COLO668 (cell line): ENCODE results near the gene FLT1.

Experiments used
- DNase-seq: peaks from one replicate; lab custom pipeline; 2025; ENCODE audit not compliant: unreplicated experiment; lab: John Stamatoyannopoulos, UW

FLT1 gene

GRCh38 chr13:28528388-28528787 lies 33.5 kb upstream of the FLT1 start:
- DNase-seq = no peak

- no peak for DNase-seq
Measured at GRCh38 chr13:28527629-28528028, 32.7 kb upstream of the FLT1 start.

- no peak for DNase-seq
Measured at GRCh38 chr13:28526876-28527275, 31.9 kb upstream of the FLT1 start.

- DNase-seq = no peak
Measured at GRCh38 chr13:28522871-28523270, 27.9 kb upstream of the FLT1 start.

- no peak for DNase-seq
Measured at GRCh38 chr13:28513745-28514144, 18.8 kb upstream of the FLT1 start.

- DNase-seq = no peak
Measured at GRCh38 chr13:28510542-28510941, 15.6 kb upstream of the FLT1 start.

- DNase-seq = no peak
Measured at GRCh38 chr13:28510066-28510465, 15.1 kb upstream of the FLT1 start.

GRCh38 chr13:28505543-28506135 lies 10.7 kb upstream of the FLT1 start:
- no peak for DNase-seq

GRCh38 chr13:28503182-28503967 lies 8.4 kb upstream of the FLT1 start:
- DNase-seq = no peak

- no peak for DNase-seq
Measured at GRCh38 chr13:28501547-28501946, 6.6 kb upstream of the FLT1 start.

- DNase-seq = no peak
Measured at GRCh38 chr13:28499609-28500008, 4.7 kb upstream of the FLT1 start.

GRCh38 chr13:28498481-28499115 lies 3.7 kb upstream of the FLT1 start:
- no peak for DNase-seq

GRCh38 chr13:28497143-28497876 lies 2.4 kb upstream of the FLT1 start:
- no peak for DNase-seq

- no peak for DNase-seq
Measured at GRCh38 chr13:28496188-28496564, 1.2 kb upstream of the FLT1 start.

- DNase-seq = no peak
Measured at GRCh38 chr13:28495538-28496187, 735 bp upstream of the FLT1 start.

GRCh38 chr13:28494504-28494777 lies 487 bp downstream of the FLT1 start:
- peak; percentile 72 for DNase-seq

- DNase-seq = peak; percentile 62
Measured at GRCh38 chr13:28493740-28494503, 1.0 kb downstream of the FLT1 start.

GRCh38 chr13:28492569-28493367 lies 2.2 kb downstream of the FLT1 start:
- DNase-seq = no peak

- no peak for DNase-seq
Measured at GRCh38 chr13:28490061-28490460, 4.9 kb downstream of the FLT1 start.

- no peak for DNase-seq
Measured at GRCh38 chr13:28489524-28489931, 5.4 kb downstream of the FLT1 start.
